ENCODE data around the gene LAMP5. TPM values are rescaled to one million over a fixed set of nuclear protein-coding genes. Genes with fewer than 3 reads are reported as not detected.

The LAMP5 gene
- polyA plus RNA-seq, 1 donor (not counting 4 experiments of a cell fraction or from before 2014, with no cell fraction given), result not detected

- no peak for DNase-seq (ENCODE audit: low read depth, low spot score)
- H3K27me3 ChIP-seq (ENCODE audit: control insufficient read depth, extremely low read depth, insufficient read depth, low read length), result no peaks in the 10 kb centered on the region
- no peak overlapping the region for H3K27ac ChIP-seq (ENCODE audit: control insufficient read depth, insufficient read depth, low read length)
- no peaks in the 10 kb centered on the region for H4K20me1 ChIP-seq (ENCODE audit: control insufficient read depth, extremely low read depth, insufficient read depth, low read length)
- H3K36me3 ChIP-seq (ENCODE audit: control insufficient read depth in 2 of 2, extremely low read depth in 1 of 2, insufficient read depth in 2 of 2, low read length in 2 of 2), result no peaks in the 10 kb centered on the region
- H3K4me2 ChIP-seq (ENCODE audit: control insufficient read depth, extremely low read depth, insufficient read depth, low read depth, low read length), result no peak overlapping the region
- H3K9me1 ChIP-seq (ENCODE audit: control insufficient read depth, extremely low read depth, insufficient read depth, low read length), result no peaks in the 10 kb centered on the region
- H2AFZ ChIP-seq (ENCODE audit: control insufficient read depth, low read length), result no peak overlapping the region
- TF ChIP-seq CTCF (optimal IDR thresholded peaks at IDR 0.05 in 1 of 3, IDR thresholded peaks at IDR 0.05 in 1 of 3, conservative IDR thresholded peaks at IDR 0.05 in 1 of 3; ENCODE audit: extremely low read depth in 1 of 3, insufficient read depth in 2 of 3, low read length in 3 of 3) (no peak), EZH2 (IDR thresholded peaks at IDR 0.05; ENCODE audit: low read length) (no peak)
- H3K4me3 ChIP-seq (ENCODE audit: control insufficient read depth in 2 of 3, extremely low read depth in 1 of 3, insufficient read depth in 2 of 3, low read depth in 1 of 3, low read length in 3 of 3), result no peak overlapping the region
- dilution Hi-C loops (cut with MboI; ENCODE audit: extremely low pct_ligation_motif_present, low sequenced_read_pairs), result no loop called here
- no peak overlapping the region for H3K9ac ChIP-seq (ENCODE audit: control insufficient read depth, extremely low read depth, insufficient read depth, low read length)
- H3K4me1 ChIP-seq (ENCODE audit: control insufficient read depth, extremely low read depth, insufficient read depth, low read length), result no peaks in the 10 kb centered on the region
- FAIRE-seq, result no peak
- no peaks in the 10 kb centered on the region for H3K79me2 ChIP-seq (ENCODE audit: control insufficient read depth, insufficient read depth, low read length)
- no peaks in the 10 kb centered on the region for H3K9me3 ChIP-seq (ENCODE audit: control insufficient read depth, low read depth, low read length)
Measured at GRCh38 chr20:9531581-9531980, 17.2 kb downstream of the LAMP5 start.

GRCh38 chr20:9532069-9532838 is 17.9 kb downstream of the LAMP5 start:
- Histone ChIP-seq H3K27ac (ENCODE audit: control insufficient read depth, insufficient read depth, low read length) (no peak overlapping the region), H2AFZ (ENCODE audit: control insufficient read depth, low read length) (no peak overlapping the region), H3K79me2 (ENCODE audit: control insufficient read depth, insufficient read depth, low read length) (no peaks in the 10 kb centered on the region), H3K4me1 (ENCODE audit: control insufficient read depth, extremely low read depth, insufficient read depth, low read length) (no peaks in the 10 kb centered on the region), H4K20me1 (ENCODE audit: control insufficient read depth, extremely low read depth, insufficient read depth, low read length) (no peaks in the 10 kb centered on the region), H3K9me1 (ENCODE audit: control insufficient read depth, extremely low read depth, insufficient read depth, low read length) (no peaks in the 10 kb centered on the region), H3K36me3 (ENCODE audit: control insufficient read depth in 2 of 2, extremely low read depth in 1 of 2, insufficient read depth in 2 of 2, low read length in 2 of 2) (no peaks in the 10 kb centered on the region), H3K27me3 (ENCODE audit: control insufficient read depth, extremely low read depth, insufficient read depth, low read length) (no peaks in the 10 kb centered on the region), H3K4me3 (ENCODE audit: control insufficient read depth in 2 of 3, extremely low read depth in 1 of 3, insufficient read depth in 2 of 3, low read depth in 1 of 3, low read length in 3 of 3) (no peak overlapping the region), H3K9me3 (ENCODE audit: control insufficient read depth, low read depth, low read length) (no peaks in the 10 kb centered on the region), H3K4me2 (ENCODE audit: control insufficient read depth, extremely low read depth, insufficient read depth, low read depth, low read length) (no peak overlapping the region), H3K9ac (ENCODE audit: control insufficient read depth, extremely low read depth, insufficient read depth, low read length) (no peak overlapping the region)
- DNase-seq (ENCODE audit: low read depth, low spot score) (no peak), FAIRE-seq (no peak)
- dilution Hi-C loops (cut with MboI; ENCODE audit: extremely low pct_ligation_motif_present, low sequenced_read_pairs), result no loop called here
- TF ChIP-seq CTCF (optimal IDR thresholded peaks at IDR 0.05 in 1 of 3, IDR thresholded peaks at IDR 0.05 in 1 of 3, conservative IDR thresholded peaks at IDR 0.05 in 1 of 3; ENCODE audit: extremely low read depth in 1 of 3, insufficient read depth in 2 of 3, low read length in 3 of 3) (no peak), EZH2 (IDR thresholded peaks at IDR 0.05; ENCODE audit: low read length) (no peak)
